Measurements from ENCODE around the gene NTRK2. TPM values are rescaled to one million over a fixed set of nuclear protein-coding genes. Genes with fewer than 3 reads are reported as not detected.

The NTRK2 gene
- total and polyA plus RNA-seq, 2 donors: 2.7 to 5.0 TPM

DNA sequence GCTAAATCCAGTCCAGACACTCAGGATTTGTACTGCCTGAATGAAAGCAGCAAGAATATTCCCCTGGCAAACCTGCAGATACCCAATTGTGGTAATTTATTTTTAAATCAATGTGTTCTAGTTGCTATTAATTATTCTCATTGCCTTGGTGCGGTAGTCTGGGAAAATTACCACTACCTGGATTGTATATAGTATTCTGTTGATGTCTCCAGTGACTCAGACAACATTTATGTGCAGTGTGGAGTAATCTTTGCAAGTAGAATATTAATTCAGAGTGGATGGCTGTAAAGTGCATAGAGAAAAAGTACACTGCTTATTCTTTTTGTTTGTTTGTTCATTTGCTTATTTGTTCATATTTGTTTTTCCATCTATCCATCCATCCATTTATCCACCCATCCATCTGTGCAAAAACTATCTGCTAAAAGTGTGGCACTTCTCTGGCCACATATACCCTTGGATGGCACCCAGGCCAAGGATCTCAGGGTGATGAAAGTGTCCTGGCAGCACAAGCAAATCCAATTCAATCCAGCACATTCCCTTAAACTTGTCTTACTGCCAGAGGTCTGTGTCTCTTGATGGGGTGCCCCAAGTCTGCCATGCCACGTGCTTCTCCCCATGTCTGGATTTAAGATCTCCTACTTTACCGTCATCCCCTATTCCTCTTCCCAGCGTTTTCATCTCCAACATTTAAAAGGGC lies 41.3 kb downstream of the NTRK2 start:
- DNase-seq (ENCODE audit: low read depth in 6 of 9, low spot score in 9 of 9): no peak
- Histone ChIP-seq H3K27me3 (ENCODE audit: control insufficient read depth in 2 of 2, insufficient read depth in 1 of 2, low read length in 1 of 2) (no peaks in the 10 kb centered on the region), H3K36me3 (ENCODE audit: control insufficient read depth in 2 of 2, insufficient read depth in 2 of 2, low read length in 1 of 2) (no peaks in the 10 kb centered on the region), H3K27ac (ENCODE audit: low read depth in 1 of 2, low read length in 1 of 2) (no peak overlapping the region), H3K4me1 (ENCODE audit: control insufficient read depth in 2 of 2, insufficient read depth in 2 of 2, low read length in 2 of 2) (no peaks in the 10 kb centered on the region), H3K9me3 (ENCODE audit: control insufficient read depth in 2 of 2, insufficient read depth in 1 of 2, low read length in 1 of 2) (no peaks in the 10 kb centered on the region), H3K4me3 (ENCODE audit: low read length in 2 of 2) (no peak overlapping the region)
- WGBS: 94% methylated on average over 4 of the region's 4 CpGs

- Histone ChIP-seq H3K27me3 (ENCODE audit: control insufficient read depth in 2 of 2, insufficient read depth in 1 of 2, low read length in 1 of 2) (no peaks in the 10 kb centered on the region), H3K4me1 (ENCODE audit: control insufficient read depth in 2 of 2, insufficient read depth in 2 of 2, low read length in 2 of 2) (no peaks in the 10 kb centered on the region), H3K9me3 (ENCODE audit: control insufficient read depth in 2 of 2, insufficient read depth in 1 of 2, low read length in 1 of 2) (no peaks in the 10 kb centered on the region), H3K27ac (ENCODE audit: low read depth in 1 of 2, low read length in 1 of 2) (no peak overlapping the region), H3K36me3 (ENCODE audit: control insufficient read depth in 2 of 2, insufficient read depth in 2 of 2, low read length in 1 of 2) (no peaks in the 10 kb centered on the region), H3K4me3 (ENCODE audit: low read length in 2 of 2) (no peak overlapping the region)
- no peak for DNase-seq (ENCODE audit: low read depth in 6 of 9, low spot score in 9 of 9)
- WGBS: 98% methylated on average over 7 of the region's 7 CpGs
Measured at GRCh38 chr9:84711398-84711777, 41.9 kb downstream of the NTRK2 start.

GRCh38 chr9:84711936-84712335 lies 42.4 kb downstream of the NTRK2 start:
- Histone ChIP-seq H3K27ac (ENCODE audit: low read depth in 1 of 2, low read length in 1 of 2) (no peak overlapping the region), H3K9me3 (ENCODE audit: control insufficient read depth in 2 of 2, insufficient read depth in 1 of 2, low read length in 1 of 2) (no peaks in the 10 kb centered on the region), H3K4me1 (ENCODE audit: control insufficient read depth in 2 of 2, insufficient read depth in 2 of 2, low read length in 2 of 2) (no peaks in the 10 kb centered on the region), H3K27me3 (ENCODE audit: control insufficient read depth in 2 of 2, insufficient read depth in 1 of 2, low read length in 1 of 2) (no peaks in the 10 kb centered on the region), H3K4me3 (ENCODE audit: low read length in 2 of 2) (no peak overlapping the region), H3K36me3 (ENCODE audit: control insufficient read depth in 2 of 2, insufficient read depth in 2 of 2, low read length in 1 of 2) (no peaks in the 10 kb centered on the region)
- WGBS: 81% methylated on average over 6 of the region's 6 CpGs
- DNase-seq (ENCODE audit: low read depth in 6 of 9, low spot score in 9 of 9): no peak

DNA sequence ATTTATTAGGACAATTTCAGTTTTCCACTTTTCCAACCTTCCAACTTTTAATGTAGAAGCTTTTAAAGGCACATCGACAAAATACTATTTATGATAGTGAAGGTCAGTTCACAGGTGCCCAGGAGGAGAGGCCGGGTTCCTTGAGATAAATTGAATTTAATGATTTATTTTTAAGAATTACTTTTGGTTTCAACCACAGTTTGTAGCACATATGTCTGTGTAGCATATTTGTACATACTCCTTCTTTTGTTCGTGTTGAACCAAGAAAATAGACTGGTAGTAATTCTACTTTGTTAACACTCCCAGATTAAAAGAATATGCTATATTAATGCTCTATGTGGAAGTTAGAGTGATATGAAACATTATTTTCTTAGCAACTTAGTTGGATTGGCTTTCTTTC lies 46.7 kb downstream of the NTRK2 start:
- no peaks in the 10 kb centered on the region for H3K36me3 ChIP-seq (ENCODE audit: control insufficient read depth in 2 of 2, insufficient read depth in 2 of 2, low read length in 1 of 2)
- WGBS: 96% methylated on average over 3 of the region's 3 CpGs
- no peak for DNase-seq (ENCODE audit: low read depth in 6 of 9, low spot score in 9 of 9)
- no peak overlapping the region for H3K4me3 ChIP-seq (ENCODE audit: low read length in 2 of 2)
- no peaks in the 10 kb centered on the region for H3K27me3 ChIP-seq (ENCODE audit: control insufficient read depth in 2 of 2, insufficient read depth in 1 of 2, low read length in 1 of 2)
- H3K27ac ChIP-seq (ENCODE audit: low read depth in 1 of 2, low read length in 1 of 2): no peak overlapping the region
- no peaks in the 10 kb centered on the region for H3K9me3 ChIP-seq (ENCODE audit: control insufficient read depth in 2 of 2, insufficient read depth in 1 of 2, low read length in 1 of 2)
- H3K4me1 ChIP-seq (ENCODE audit: control insufficient read depth in 2 of 2, insufficient read depth in 2 of 2, low read length in 2 of 2): no peaks in the 10 kb centered on the region

DNA sequence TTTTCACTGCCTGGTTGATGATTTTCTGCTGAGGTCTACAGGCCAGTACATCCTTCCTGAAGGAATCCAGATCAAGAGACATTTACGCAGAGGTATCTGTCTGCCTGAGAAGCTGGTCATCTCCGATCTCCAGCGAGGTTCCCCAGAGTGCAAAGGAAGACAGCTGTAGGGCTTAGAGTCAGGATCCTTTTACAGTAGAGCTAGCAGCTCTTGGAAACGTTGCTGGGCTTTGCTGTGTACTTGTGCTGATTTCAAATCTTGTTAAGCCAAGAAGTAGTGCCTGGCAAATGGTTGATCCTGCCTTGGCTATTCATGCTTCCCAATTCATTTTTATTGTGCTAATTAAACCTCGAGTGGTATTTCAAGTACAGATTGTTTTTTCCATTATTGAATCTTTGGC lies 48.9 kb downstream of the NTRK2 start:
- H3K9me3 ChIP-seq (ENCODE audit: control insufficient read depth in 2 of 2, insufficient read depth in 1 of 2, low read length in 1 of 2): no peaks in the 10 kb centered on the region
- WGBS: 67% methylated on average over 5 of the region's 5 CpGs
- no peak overlapping the region for H3K27ac ChIP-seq (ENCODE audit: low read depth in 1 of 2, low read length in 1 of 2)
- H3K4me3 ChIP-seq (ENCODE audit: low read length in 2 of 2): no peak overlapping the region
- H3K4me1 ChIP-seq (ENCODE audit: control insufficient read depth in 2 of 2, insufficient read depth in 2 of 2, low read length in 2 of 2): no peaks in the 10 kb centered on the region
- DNase-seq (ENCODE audit: low read depth in 6 of 9, low spot score in 9 of 9): no peak
- H3K27me3 ChIP-seq (ENCODE audit: control insufficient read depth in 2 of 2, insufficient read depth in 1 of 2, low read length in 1 of 2): no peaks in the 10 kb centered on the region
- no peaks in the 10 kb centered on the region for H3K36me3 ChIP-seq (ENCODE audit: control insufficient read depth in 2 of 2, insufficient read depth in 2 of 2, low read length in 1 of 2)

DNA sequence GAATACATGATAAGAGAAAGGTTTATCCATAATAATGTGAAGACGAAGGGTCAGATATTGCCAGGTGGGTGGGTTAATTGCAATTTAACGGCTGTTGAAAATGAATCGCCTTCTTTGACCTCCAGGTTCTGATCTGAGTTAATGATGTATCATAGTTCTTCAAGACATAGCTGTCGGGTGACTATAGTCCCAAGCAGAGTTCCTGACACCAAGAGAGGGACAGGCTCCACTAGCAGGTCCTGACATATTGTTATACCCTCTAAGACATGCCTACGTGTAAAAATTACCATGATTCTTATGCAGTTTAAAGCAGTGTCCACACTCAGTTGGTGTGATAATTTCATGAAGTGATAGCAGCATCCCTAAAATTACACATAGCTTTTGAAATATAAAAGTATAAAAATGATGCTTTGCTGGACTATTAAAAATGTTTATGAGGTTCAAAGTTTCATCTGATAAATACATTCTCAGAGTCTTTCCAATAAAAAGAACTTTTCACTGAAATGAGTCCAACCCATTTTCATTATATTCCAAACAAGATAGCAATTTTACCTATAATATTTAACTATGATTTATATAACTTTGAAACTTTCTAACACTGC lies 53.0 kb downstream of the NTRK2 start:
- H3K4me1 ChIP-seq (ENCODE audit: control insufficient read depth in 2 of 2, insufficient read depth in 2 of 2, low read length in 2 of 2): no peaks in the 10 kb centered on the region
- DNase-seq (ENCODE audit: low read depth in 6 of 9, low spot score in 9 of 9): no peak
- H3K36me3 ChIP-seq (ENCODE audit: control insufficient read depth in 2 of 2, insufficient read depth in 2 of 2, low read length in 1 of 2): no peaks in the 10 kb centered on the region
- no peaks in the 10 kb centered on the region for H3K27me3 ChIP-seq (ENCODE audit: control insufficient read depth in 2 of 2, insufficient read depth in 1 of 2, low read length in 1 of 2)
- no peaks in the 10 kb centered on the region for H3K9me3 ChIP-seq (ENCODE audit: control insufficient read depth in 2 of 2, insufficient read depth in 1 of 2, low read length in 1 of 2)
- H3K27ac ChIP-seq (ENCODE audit: low read depth in 1 of 2, low read length in 1 of 2): no peak overlapping the region
- 94% methylated on average over 5 of the region's 5 CpGs for WGBS
- H3K4me3 ChIP-seq (ENCODE audit: low read length in 2 of 2): no peak overlapping the region

DNA sequence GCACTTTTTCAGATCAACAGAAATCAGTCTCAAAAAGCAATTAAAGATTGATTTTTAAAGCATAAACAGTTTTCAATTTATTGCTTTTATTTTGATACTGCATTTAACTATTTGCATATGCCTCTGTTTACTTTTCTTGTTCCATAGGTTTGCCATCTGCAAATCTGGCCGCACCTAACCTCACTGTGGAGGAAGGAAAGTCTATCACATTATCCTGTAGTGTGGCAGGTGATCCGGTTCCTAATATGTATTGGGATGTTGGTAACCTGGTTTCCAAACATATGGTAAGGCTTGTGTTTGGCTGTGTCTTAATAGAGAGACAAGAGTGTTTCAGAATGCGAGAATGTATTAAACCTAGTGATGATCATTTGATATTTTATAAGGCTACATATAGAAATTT lies 53.9 kb downstream of the NTRK2 start:
- H3K36me3 ChIP-seq (ENCODE audit: control insufficient read depth in 2 of 2, insufficient read depth in 2 of 2, low read length in 1 of 2): no peaks in the 10 kb centered on the region
- no peak overlapping the region for H3K4me3 ChIP-seq (ENCODE audit: low read length in 2 of 2)
- no peaks in the 10 kb centered on the region for H3K27me3 ChIP-seq (ENCODE audit: control insufficient read depth in 2 of 2, insufficient read depth in 1 of 2, low read length in 1 of 2)
- 92% methylated on average over 3 of the region's 3 CpGs for WGBS
- H3K4me1 ChIP-seq (ENCODE audit: control insufficient read depth in 2 of 2, insufficient read depth in 2 of 2, low read length in 2 of 2): no peaks in the 10 kb centered on the region
- no peak for DNase-seq (ENCODE audit: low read depth in 6 of 9, low spot score in 9 of 9)
- no peaks in the 10 kb centered on the region for H3K9me3 ChIP-seq (ENCODE audit: control insufficient read depth in 2 of 2, insufficient read depth in 1 of 2, low read length in 1 of 2)
- H3K27ac ChIP-seq (ENCODE audit: low read depth in 1 of 2, low read length in 1 of 2): no peak overlapping the region

GRCh38 chr9:84731696-84732095 lies 62.2 kb downstream of the NTRK2 start:
- Histone ChIP-seq H3K4me3 (ENCODE audit: low read length in 2 of 2) (no peak overlapping the region), H3K4me1 (ENCODE audit: control insufficient read depth in 2 of 2, insufficient read depth in 2 of 2, low read length in 2 of 2) (no peaks in the 10 kb centered on the region), H3K9me3 (ENCODE audit: control insufficient read depth in 2 of 2, insufficient read depth in 1 of 2, low read length in 1 of 2) (no peaks in the 10 kb centered on the region), H3K27ac (ENCODE audit: low read depth in 1 of 2, low read length in 1 of 2) (no peak overlapping the region), H3K27me3 (ENCODE audit: control insufficient read depth in 2 of 2, insufficient read depth in 1 of 2, low read length in 1 of 2) (no peaks in the 10 kb centered on the region), H3K36me3 (ENCODE audit: control insufficient read depth in 2 of 2, insufficient read depth in 2 of 2, low read length in 1 of 2) (no peaks in the 10 kb centered on the region)
- no peak for DNase-seq (ENCODE audit: low read depth in 6 of 9, low spot score in 9 of 9)
- 91% methylated on average over 7 of the region's 7 CpGs for WGBS

- no peak for DNase-seq (ENCODE audit: low read depth in 6 of 9, low spot score in 9 of 9)
- Histone ChIP-seq H3K27ac (ENCODE audit: low read depth in 1 of 2, low read length in 1 of 2) (no peak overlapping the region), H3K4me1 (ENCODE audit: control insufficient read depth in 2 of 2, insufficient read depth in 2 of 2, low read length in 2 of 2) (no peaks in the 10 kb centered on the region), H3K36me3 (ENCODE audit: control insufficient read depth in 2 of 2, insufficient read depth in 2 of 2, low read length in 1 of 2) (no peaks in the 10 kb centered on the region), H3K9me3 (ENCODE audit: control insufficient read depth in 2 of 2, insufficient read depth in 1 of 2, low read length in 1 of 2) (no peaks in the 10 kb centered on the region), H3K27me3 (ENCODE audit: control insufficient read depth in 2 of 2, insufficient read depth in 1 of 2, low read length in 1 of 2) (no peaks in the 10 kb centered on the region), H3K4me3 (ENCODE audit: low read length in 2 of 2) (no peak overlapping the region)
- WGBS: 88% methylated on average over 10 of the region's 10 CpGs
Measured at GRCh38 chr9:84736081-84736480, 66.6 kb downstream of the NTRK2 start.
